Smooth muscle cell (in vitro differentiated cells): ENCODE data around the gene SH3RF1. TPM values are rescaled to one million over a fixed set of nuclear protein-coding genes. Genes with fewer than 3 reads are reported as not detected.

ENCODE experiments used
- DNase-seq: peaks from one replicate; lab custom pipeline; 2025; ENCODE audit not compliant: unreplicated experiment; lab: John Stamatoyannopoulos, UW
- H2AFZ ChIP-seq: fragments of 200-600 bp; sonication (generic); 2 replicates; pipeline ENCODE4 v1.6.0; 2016; ENCODE audit warnings: antibody characterized with exemption, low read depth, mild to moderate bottlenecking
- H3F3A ChIP-seq: fragments of 200-600 bp; sonication (generic); 2 replicates; pipeline ENCODE4 v1.6.0; 2017; ENCODE audit warnings: antibody characterized with exemption, low read depth
- H3K27ac ChIP-seq: fragments of 200-600 bp; sonication (generic); 2 replicates; pipeline ENCODE4 v1.5.1; 2016; ENCODE audit warnings: low read depth, mild to moderate bottlenecking
- H3K27me3 ChIP-seq: fragments of 200-600 bp; sonication (generic); 2 replicates; pipeline ENCODE4 v1.6.1; 2016; ENCODE audit warnings: low read depth, mild to moderate bottlenecking
- H3K36me3 ChIP-seq: fragments of 200-600 bp; sonication (generic); 2 replicates; pipeline ENCODE4 v1.5.1; 2016; ENCODE audit warnings: low read depth
- H3K4me1 ChIP-seq: fragments of 200-600 bp; sonication (generic); 2 replicates; pipeline ENCODE4 v1.5.1; 2016; ENCODE audit warnings: low read depth
- H3K4me2 ChIP-seq: fragments of 200-600 bp; sonication (generic); 2 replicates; pipeline ENCODE4 v1.6.0; 2016; ENCODE audit warnings: mild to moderate bottlenecking
- H3K4me3 ChIP-seq: fragments of 200-600 bp; sonication (generic); 2 replicates; pipeline ENCODE4 v1.5.1; 2016; ENCODE audit warnings: mild to moderate bottlenecking
- H3K79me2 ChIP-seq: fragments of 200-600 bp; sonication (generic); 2 replicates; pipeline ENCODE4 v1.6.0; 2016; ENCODE audit warnings: low read depth, mild to moderate bottlenecking
- H3K9ac ChIP-seq: fragments of 200-600 bp; sonication (generic); 2 replicates; pipeline ENCODE4 v1.6.0; 2016; ENCODE audit warnings: low read depth
- H3K9me3 ChIP-seq: fragments of 200-600 bp; sonication (generic); replicated peaks from 2 replicates; pipeline ENCODE4 v1.5.1; 2016; ENCODE audit warnings: low read depth
- H4K20me1 ChIP-seq: fragments of 200-600 bp; sonication (generic); 2 replicates; pipeline ENCODE4 v1.6.0; 2016; ENCODE audit warnings: low read depth
- WGBS: methylation state at CpG from one replicate; pipeline ENCODE4 v1.1.7; 2016; ENCODE audit warnings: low lambda C conversion rate; 5-methylcytosine and 5-hydroxymethylcytosine counted together
- polyA plus RNA-seq: library from polyadenylated mRNA; unstranded; fragments of >200 nt; fragmentation: Nextera tagmentation; extraction: Ambion mirVana; gene quantifications from 2 replicates; pipeline ENCODE4 v1.2.1, GENCODE V29; 2016
- total RNA-seq: library from RNA; depleted of rRNA; stranded (reverse); fragments of >200 nt; gene quantifications from 2 replicates; pipeline ENCODE4 v1.2.3, GENCODE V29; 2014
- TF ChIP-seq, protein P1 (sequence below): fragments of 200-600 bp; sonication (generic); IDR thresholded peaks from 2 replicates; pipeline ENCODE4 v1.5.1; 2017; ENCODE audit warnings: borderline replicate concordance, mild to moderate bottlenecking, antibody characterized with exemption; ENCODE audit not compliant: insufficient read depth, poor library complexity, severe bottlenecking

SH3RF1 gene
- total and polyA plus RNA-seq, 2 experiments from 2014 or later = 9.4 to 10.2 TPM

DNA sequence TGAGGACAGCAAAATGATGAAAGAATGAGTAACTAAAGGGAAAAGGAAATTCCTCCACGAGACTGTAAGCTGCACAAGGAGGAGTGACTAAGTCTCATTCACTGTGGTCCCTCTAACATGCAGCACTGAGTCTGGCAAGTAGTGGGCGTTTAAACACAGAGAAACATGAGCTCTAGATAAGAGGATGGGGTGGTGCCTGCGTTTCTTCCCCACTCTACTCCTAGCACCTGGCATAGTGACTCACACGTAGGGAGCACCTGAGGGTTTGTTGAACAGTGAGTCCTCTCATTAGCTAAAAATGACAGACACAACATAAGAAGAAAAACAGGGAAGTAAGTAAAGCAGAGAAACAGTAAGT is 154.9 kb downstream of the SH3RF1 start:
- no peak for DNase-seq
- Histone ChIP-seq H3K27me3 (no peaks in the 10 kb centered on the region), H3K4me1 (peaks cover 7% of the 10 kb centered on the region), H3K27ac (peak overlapping the region; percentile 91), H3K36me3 (peaks cover 13% of the 10 kb centered on the region), H3F3A (peaks cover 33% of the 10 kb centered on the region), H3K9me3 (no peaks in the 10 kb centered on the region), H2AFZ (no peak overlapping the region), H3K9ac (peak overlapping the region; percentile 45), H3K4me3 (no peak overlapping the region), H4K20me1 (peaks cover 3% of the 10 kb centered on the region), H3K79me2 (no peaks in the 10 kb centered on the region), H3K4me2 (peak overlapping the region; percentile 45)
- TF ChIP-seq, protein P1, sequence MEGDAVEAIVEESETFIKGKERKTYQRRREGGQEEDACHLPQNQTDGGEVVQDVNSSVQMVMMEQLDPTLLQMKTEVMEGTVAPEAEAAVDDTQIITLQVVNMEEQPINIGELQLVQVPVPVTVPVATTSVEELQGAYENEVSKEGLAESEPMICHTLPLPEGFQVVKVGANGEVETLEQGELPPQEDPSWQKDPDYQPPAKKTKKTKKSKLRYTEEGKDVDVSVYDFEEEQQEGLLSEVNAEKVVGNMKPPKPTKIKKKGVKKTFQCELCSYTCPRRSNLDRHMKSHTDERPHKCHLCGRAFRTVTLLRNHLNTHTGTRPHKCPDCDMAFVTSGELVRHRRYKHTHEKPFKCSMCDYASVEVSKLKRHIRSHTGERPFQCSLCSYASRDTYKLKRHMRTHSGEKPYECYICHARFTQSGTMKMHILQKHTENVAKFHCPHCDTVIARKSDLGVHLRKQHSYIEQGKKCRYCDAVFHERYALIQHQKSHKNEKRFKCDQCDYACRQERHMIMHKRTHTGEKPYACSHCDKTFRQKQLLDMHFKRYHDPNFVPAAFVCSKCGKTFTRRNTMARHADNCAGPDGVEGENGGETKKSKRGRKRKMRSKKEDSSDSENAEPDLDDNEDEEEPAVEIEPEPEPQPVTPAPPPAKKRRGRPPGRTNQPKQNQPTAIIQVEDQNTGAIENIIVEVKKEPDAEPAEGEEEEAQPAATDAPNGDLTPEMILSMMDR = no peak
- WGBS = 3% methylated on average over 4 of the region's 4 CpGs

DNA sequence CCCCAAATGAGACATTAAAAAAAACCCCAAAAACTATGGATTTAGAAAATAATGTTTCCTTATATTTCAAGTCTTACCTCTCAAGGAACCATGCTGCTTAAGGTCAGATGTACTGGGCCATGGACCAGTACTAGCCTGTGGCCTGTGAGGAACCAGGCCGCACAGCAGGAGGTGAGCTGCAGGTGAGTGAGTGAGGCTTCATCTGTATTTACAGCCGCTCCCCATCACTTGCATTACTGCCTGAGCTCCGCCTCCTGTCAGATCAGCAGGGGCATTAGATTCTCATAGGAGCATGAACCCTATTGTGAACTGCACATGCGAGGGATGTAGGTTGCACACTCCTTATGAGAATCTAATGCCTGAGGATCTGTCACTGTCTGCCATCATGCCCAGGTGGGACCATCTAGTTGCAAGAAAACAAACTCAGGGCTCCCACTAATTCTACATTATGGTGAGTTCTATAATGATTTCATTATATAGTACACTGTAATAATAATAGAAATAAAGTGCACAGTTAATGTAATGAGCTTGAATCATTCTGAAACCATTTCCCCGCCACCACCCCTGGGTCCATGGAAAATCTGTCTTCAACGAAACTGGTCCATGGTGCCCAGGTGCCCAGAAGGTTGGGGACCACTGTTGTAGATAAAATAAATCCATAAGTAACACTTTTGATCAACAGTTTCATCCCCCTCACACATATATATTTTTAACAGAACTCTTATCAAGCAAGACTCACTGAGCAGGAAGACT is 155.4 kb downstream of the SH3RF1 start:
- peak overlapping the region; percentile 46 for H3K9ac ChIP-seq
- no peaks in the 10 kb centered on the region for H3K27me3 ChIP-seq
- TF ChIP-seq, protein P1 = no peak
- peaks cover 8% of the 10 kb centered on the region for H3K36me3 ChIP-seq
- peaks cover 3% of the 10 kb centered on the region for H4K20me1 ChIP-seq
- WGBS = 85% methylated on average over 6 of the region's 6 CpGs
- H3K4me1 ChIP-seq = peaks cover 7% of the 10 kb centered on the region
- no peaks in the 10 kb centered on the region for H3K9me3 ChIP-seq
- H2AFZ ChIP-seq = no peak overlapping the region
- DNase-seq = no peak
- H3K4me2 ChIP-seq = peak overlapping the region; percentile 45
- no peaks in the 10 kb centered on the region for H3K79me2 ChIP-seq
- H3F3A ChIP-seq = peaks cover 33% of the 10 kb centered on the region
- peak overlapping the region; percentile 91 for H3K27ac ChIP-seq
- H3K4me3 ChIP-seq = no peak overlapping the region

DNA sequence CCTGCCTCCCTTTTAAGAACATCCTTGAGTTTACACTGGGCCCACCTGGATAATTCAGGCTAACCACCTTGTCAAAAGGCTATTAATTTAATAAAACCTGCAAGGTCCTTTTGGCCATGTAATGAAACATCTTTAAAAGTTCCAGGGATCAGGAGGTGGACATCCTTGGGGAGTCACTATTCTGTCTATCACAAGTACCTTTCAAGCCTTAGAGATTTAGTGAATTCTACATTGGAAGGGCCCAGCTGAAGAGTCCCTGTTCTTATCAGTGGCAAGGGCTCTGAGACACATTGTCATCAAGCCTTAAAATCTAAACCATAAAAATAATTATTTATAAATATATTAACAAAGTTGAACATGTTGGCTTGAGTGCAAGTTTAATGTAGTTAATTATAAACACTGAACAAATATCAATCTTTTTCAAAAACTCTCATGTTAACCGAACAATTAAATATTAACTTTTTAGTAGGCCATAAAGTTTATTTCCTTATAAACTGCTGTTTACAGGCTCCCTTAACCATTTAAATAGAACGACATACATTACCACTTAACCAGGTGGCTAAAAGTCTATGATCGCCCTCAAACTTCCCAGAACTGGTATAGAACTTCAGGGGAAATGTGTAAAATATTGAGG is 156.3 kb downstream of the SH3RF1 start:
- H3K36me3 ChIP-seq = no peaks in the 10 kb centered on the region
- 96% methylated on average over 3 of the region's 3 CpGs for WGBS
- no peak overlapping the region for H3K4me2 ChIP-seq
- H4K20me1 ChIP-seq = peaks cover 3% of the 10 kb centered on the region
- no peaks in the 10 kb centered on the region for H3K27me3 ChIP-seq
- H3K4me1 ChIP-seq = peaks cover 7% of the 10 kb centered on the region
- peak overlapping the region; percentile 91 for H3K27ac ChIP-seq
- no peaks in the 10 kb centered on the region for H3K9me3 ChIP-seq
- no peak overlapping the region for H3K4me3 ChIP-seq
- no peak for DNase-seq
- TF ChIP-seq, protein P1 = no peak
- peaks cover 33% of the 10 kb centered on the region for H3F3A ChIP-seq
- no peaks in the 10 kb centered on the region for H3K79me2 ChIP-seq
- H3K9ac ChIP-seq = no peak overlapping the region
- H2AFZ ChIP-seq = no peak overlapping the region
